Activated naive CD4-positive, alpha-beta T cell treated with anti-CD3 and anti-CD28 coated beads, Interleukin-2, amount 50 U/mL, for 24 hours (primary cell): ENCODE results near the gene NELFB.

ENCODE experiments used
- H3K27ac Mint-ChIP-seq: one replicate; pipeline ENCODE4 v1.8.0; 2021; ENCODE audit warnings: mild to moderate bottlenecking, mixed read lengths
- H3K27me3 Mint-ChIP-seq: one replicate; pipeline ENCODE4 v1.8.0; 2021; ENCODE audit warnings: mixed read lengths
- H3K36me3 Mint-ChIP-seq: one replicate; pipeline ENCODE4 v1.8.0; 2021; ENCODE audit warnings: mixed read lengths
- H3K4me1 Mint-ChIP-seq: one replicate; pipeline ENCODE4 v1.8.0; 2021; ENCODE audit warnings: mixed read lengths
- H3K4me3 Mint-ChIP-seq: one replicate; pipeline ENCODE4 v1.8.0; 2021; ENCODE audit warnings: mild to moderate bottlenecking, mixed read lengths
- H3K9me3 Mint-ChIP-seq: one replicate; pipeline ENCODE4 v1.8.0; 2021; ENCODE audit warnings: mixed read lengths

The NELFB gene

GRCh38 chr9:137295849-137296669 lies 40.9 kb downstream of the NELFB start:
- Mint-ChIP-seq H3K9me3 (no peaks in the 10 kb centered on the region), H3K4me1 (peaks cover 13% of the 10 kb centered on the region), H3K27me3 (peaks cover 21% of the 10 kb centered on the region), H3K36me3 (no peaks in the 10 kb centered on the region), H3K27ac (no peak overlapping the region), H3K4me3 (peak overlapping the region; percentile 79)

- no peaks in the 10 kb centered on the region for H3K36me3 Mint-ChIP-seq
- no peak overlapping the region for H3K27ac Mint-ChIP-seq
- H3K9me3 Mint-ChIP-seq = no peaks in the 10 kb centered on the region
- H3K27me3 Mint-ChIP-seq = peaks cover 21% of the 10 kb centered on the region
- H3K4me1 Mint-ChIP-seq = peaks cover 13% of the 10 kb centered on the region
- peak overlapping the region; percentile 79 for H3K4me3 Mint-ChIP-seq
Measured at GRCh38 chr9:137296670-137297664, 41.8 kb downstream of the NELFB start.

DNA sequence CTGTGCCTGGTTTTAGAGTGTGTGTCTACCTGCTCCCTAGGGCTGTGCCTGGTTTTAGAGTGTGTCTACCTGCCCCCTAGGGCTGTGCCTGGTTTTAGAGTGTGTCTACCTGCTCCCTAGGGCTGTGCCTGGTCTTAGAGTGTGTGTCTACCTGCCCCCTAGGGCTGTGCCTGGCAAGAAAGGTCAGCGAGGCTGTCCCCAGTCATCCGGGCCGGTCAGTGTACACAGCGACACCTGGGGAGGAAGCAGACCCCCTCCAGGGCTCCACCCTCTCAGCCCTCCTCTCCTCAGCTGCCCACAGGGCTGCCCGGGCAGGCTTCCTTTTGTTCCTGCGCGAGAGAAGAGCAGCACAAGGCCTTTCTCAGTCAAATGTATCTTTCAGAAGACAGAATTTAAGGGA lies 42.8 kb downstream of the NELFB start:
- H3K27me3 Mint-ChIP-seq = peaks cover 21% of the 10 kb centered on the region
- H3K36me3 Mint-ChIP-seq = no peaks in the 10 kb centered on the region
- H3K4me1 Mint-ChIP-seq = peaks cover 13% of the 10 kb centered on the region
- H3K4me3 Mint-ChIP-seq = no peak overlapping the region
- H3K27ac Mint-ChIP-seq = no peak overlapping the region
- no peaks in the 10 kb centered on the region for H3K9me3 Mint-ChIP-seq

- H3K36me3 Mint-ChIP-seq = no peaks in the 10 kb centered on the region
- H3K4me3 Mint-ChIP-seq = no peak overlapping the region
- H3K9me3 Mint-ChIP-seq = no peaks in the 10 kb centered on the region
- H3K4me1 Mint-ChIP-seq = peaks cover 13% of the 10 kb centered on the region
- peaks cover 18% of the 10 kb centered on the region for H3K27me3 Mint-ChIP-seq
- no peak overlapping the region for H3K27ac Mint-ChIP-seq
Measured at GRCh38 chr9:137298401-137299202, 43.5 kb downstream of the NELFB start.

- Mint-ChIP-seq H3K4me3 (no peak overlapping the region), H3K4me1 (peaks cover 13% of the 10 kb centered on the region), H3K27ac (no peak overlapping the region), H3K9me3 (no peaks in the 10 kb centered on the region), H3K27me3 (peaks cover 17% of the 10 kb centered on the region), H3K36me3 (no peaks in the 10 kb centered on the region)
Measured at GRCh38 chr9:137299203-137299565, 44.1 kb downstream of the NELFB start.

DNA sequence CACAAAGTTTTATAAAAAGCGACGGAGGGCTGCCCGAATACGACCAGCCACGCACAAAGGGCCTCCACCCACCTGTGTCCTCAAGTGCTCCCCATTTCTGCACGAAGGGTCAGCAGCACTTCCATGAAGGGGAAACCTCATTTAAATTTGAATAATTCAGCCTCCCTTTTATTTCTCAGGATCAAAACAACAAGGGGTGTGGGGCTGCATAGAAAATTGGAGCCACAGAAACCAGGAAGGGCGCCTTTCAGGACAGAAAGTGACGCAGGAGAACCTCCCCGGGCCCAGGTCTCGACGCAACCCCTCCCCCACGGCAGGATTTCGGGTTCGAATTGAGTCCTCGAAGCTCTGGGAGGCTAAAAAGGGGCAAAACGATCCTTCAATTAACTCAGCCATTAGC lies 44.8 kb downstream of the NELFB start:
- Mint-ChIP-seq H3K27me3 (peaks cover 13% of the 10 kb centered on the region), H3K4me1 (peaks cover 13% of the 10 kb centered on the region), H3K36me3 (no peaks in the 10 kb centered on the region), H3K9me3 (no peaks in the 10 kb centered on the region), H3K4me3 (peak overlapping the region; percentile 52), H3K27ac (no peak overlapping the region)

- Mint-ChIP-seq H3K9me3 (no peaks in the 10 kb centered on the region), H3K4me3 (peak overlapping the region; percentile 90), H3K27ac (peak overlapping the region; percentile 94), H3K36me3 (no peaks in the 10 kb centered on the region), H3K27me3 (peaks cover 13% of the 10 kb centered on the region), H3K4me1 (peaks cover 17% of the 10 kb centered on the region)
Measured at GRCh38 chr9:137300567-137301080, 45.5 kb downstream of the NELFB start.

DNA sequence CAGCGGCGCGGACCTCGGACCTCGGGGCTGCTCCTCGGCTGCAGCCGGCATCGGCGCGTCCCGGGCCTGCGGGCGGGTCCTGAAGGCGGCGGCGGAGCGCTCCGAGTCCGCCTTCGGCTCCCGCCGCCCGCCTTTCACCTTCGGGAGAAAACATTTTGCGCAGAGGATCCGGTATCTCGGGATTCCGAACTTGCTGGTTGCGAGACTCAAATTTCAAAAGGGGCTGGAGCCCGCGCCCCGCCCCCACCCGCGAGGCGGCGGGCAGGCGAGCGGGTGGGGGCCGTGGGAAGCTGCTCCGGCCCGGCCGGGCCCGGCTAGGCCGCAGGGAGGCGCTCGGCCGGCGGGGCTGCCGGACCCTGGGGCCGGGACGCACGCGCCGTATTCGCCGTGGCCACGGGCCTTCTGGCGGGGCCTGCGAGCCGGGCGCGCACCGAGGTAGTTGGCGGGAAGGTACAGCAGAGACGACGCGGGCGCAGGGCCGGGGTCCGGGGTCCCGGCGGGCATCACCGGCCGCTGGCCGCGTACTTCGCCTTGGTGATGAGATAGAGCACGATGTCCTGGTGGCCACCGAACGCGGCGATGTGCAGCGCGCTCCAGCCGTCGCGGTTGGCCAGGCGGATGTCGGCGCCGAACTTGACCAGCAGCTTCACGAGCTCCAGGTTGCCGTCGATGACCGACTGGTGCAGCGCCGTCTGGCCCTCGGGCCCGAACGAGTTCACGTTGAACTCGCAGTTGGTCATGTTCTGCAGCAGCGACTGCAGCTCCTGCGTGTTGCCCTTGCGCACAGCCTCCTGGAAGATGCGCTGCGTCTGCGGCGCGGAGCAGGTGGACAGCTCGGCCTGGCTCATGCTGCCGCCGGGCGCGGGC lies 46.2 kb downstream of the NELFB start:
- Mint-ChIP-seq H3K36me3 (no peaks in the 10 kb centered on the region), H3K4me1 (peaks cover 17% of the 10 kb centered on the region), H3K9me3 (no peaks in the 10 kb centered on the region), H3K4me3 (peak overlapping the region; percentile 90), H3K27ac (no peak overlapping the region), H3K27me3 (peaks cover 13% of the 10 kb centered on the region)

GRCh38 chr9:137302118-137302448 lies 47.0 kb downstream of the NELFB start, which contains the start of gene NRARP:
Gene NRARP, minus strand, starts transcription at chr9:137302271. Its CDS starts 343 bp downstream, at chr9:137301928.
- Mint-ChIP-seq H3K27me3 (peaks cover 7% of the 10 kb centered on the region), H3K36me3 (no peaks in the 10 kb centered on the region), H3K27ac (no peak within 1 kb of the TSS), H3K4me1 (peaks cover 16% of the 10 kb centered on the region), H3K9me3 (no peaks in the 10 kb centered on the region), H3K4me3 (peak within 1 kb of the TSS; percentile 90)

DNA sequence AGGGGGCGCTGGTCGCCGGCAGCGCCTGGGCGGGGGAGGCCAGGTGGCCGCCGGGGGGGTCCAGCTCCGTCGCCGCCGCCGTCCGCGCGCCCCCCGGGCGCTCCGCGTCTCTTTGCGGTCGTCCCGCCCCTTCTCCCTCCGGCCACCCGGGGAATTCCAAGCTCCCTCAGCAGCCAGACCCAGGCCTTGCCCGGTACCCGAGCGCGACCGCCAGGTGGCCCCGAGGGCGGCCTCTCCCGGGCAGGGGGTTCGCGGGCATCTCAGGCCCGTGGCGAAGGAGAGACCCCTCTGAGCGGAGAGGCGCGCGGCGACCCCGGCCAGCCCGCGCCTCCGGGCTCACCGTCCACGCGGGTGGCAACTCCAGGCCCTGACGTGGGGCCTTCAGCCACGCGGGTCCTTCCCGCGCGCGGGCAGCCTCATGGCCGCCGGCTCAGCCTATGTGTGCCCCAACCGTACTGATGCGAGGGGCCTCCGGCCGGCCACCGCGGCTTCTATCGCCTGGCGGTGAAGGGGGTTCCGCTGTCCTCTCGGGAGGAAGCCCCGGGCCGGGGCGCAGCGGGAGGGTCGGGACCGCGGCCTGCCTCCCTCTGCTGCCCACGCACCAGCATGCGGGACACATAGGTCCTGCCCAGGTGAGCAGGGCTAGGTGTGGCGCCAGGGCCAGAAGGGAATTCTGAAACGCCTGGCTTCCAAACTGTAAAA lies 47.5 kb downstream of the NELFB start:
- Mint-ChIP-seq H3K4me1 (peaks cover 16% of the 10 kb centered on the region), H3K36me3 (no peaks in the 10 kb centered on the region), H3K27me3 (peaks cover 3% of the 10 kb centered on the region), H3K9me3 (no peaks in the 10 kb centered on the region), H3K27ac (no peak overlapping the region), H3K4me3 (peak overlapping the region; percentile 15)

- Mint-ChIP-seq H3K9me3 (no peaks in the 10 kb centered on the region), H3K27me3 (peaks cover 3% of the 10 kb centered on the region), H3K4me3 (peak overlapping the region; percentile 15), H3K27ac (no peak overlapping the region), H3K36me3 (no peaks in the 10 kb centered on the region), H3K4me1 (peaks cover 16% of the 10 kb centered on the region)
Measured at GRCh38 chr9:137303151-137303892, 48.2 kb downstream of the NELFB start.

- no peaks in the 10 kb centered on the region for H3K9me3 Mint-ChIP-seq
Measured at GRCh38 chr9:137303893-137304382, 48.8 kb downstream of the NELFB start.

DNA sequence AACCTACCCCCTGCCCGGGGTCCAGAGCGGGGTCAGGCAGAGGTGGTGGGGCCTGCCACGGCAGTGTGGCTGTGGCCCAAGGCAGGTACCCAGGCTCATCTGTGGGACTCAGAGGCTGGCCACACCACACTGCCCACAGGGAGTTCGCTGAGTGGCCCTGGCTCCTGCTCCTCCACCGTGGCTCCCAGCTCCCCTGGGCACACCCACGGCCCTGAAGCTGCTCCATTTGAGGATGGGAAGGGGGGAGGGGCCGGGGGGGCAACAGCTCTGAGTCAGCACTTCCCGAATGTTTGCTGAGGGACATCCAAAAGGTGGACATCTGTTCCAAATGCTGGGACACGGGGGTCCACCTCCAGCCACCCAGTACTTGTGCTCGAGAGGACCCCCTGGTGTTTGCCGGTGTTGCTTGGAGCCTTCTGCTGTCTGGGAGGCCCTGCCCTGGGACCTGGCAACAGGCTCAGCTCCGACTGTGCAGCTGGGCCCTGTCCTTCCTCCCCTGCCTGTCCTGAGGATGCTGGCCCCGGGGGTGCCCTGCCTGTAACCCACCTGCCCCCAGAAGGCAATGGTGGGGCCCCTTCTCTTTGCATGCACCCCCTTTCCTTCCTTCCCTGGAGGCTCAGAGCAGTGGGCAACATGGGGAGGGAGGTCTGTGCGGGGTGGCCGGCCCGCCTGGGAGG lies 49.4 kb downstream of the NELFB start:
- Mint-ChIP-seq H3K27ac (no peak overlapping the region), H3K9me3 (no peaks in the 10 kb centered on the region), H3K27me3 (peaks cover 3% of the 10 kb centered on the region), H3K4me1 (peaks cover 16% of the 10 kb centered on the region), H3K4me3 (no peak overlapping the region), H3K36me3 (no peaks in the 10 kb centered on the region)

More at GRCh38 chr9:137303893-137304382, 48.8 kb downstream of the NELFB start:
- H3K4me3 Mint-ChIP-seq = peak overlapping the region; percentile 7
- H3K27ac Mint-ChIP-seq = no peak overlapping the region
- no peaks in the 10 kb centered on the region for H3K36me3 Mint-ChIP-seq
- H3K4me1 Mint-ChIP-seq = peaks cover 16% of the 10 kb centered on the region
- H3K27me3 Mint-ChIP-seq = peaks cover 3% of the 10 kb centered on the region
